ENCODE data around the gene FSIP1.

Gene FSIP1

GRCh38 chr15:39748276-39748675 lies 34.4 kb downstream of the FSIP1 start:
- Histone ChIP-seq H3K4me2 (ENCODE audit: low read length) (no peak overlapping the region), H3K27ac (ENCODE audit: low read depth, low read length) (no peak overlapping the region)

GRCh38 chr15:39747326-39747725 lies 35.3 kb downstream of the FSIP1 start:
- no peaks in the 10 kb centered on the region for H3K79me2 ChIP-seq (ENCODE audit: control insufficient read depth, low read length)
- H3K27me3 ChIP-seq (ENCODE audit: control insufficient read depth, low read length) = peaks cover 19% of the 10 kb centered on the region
- no peak overlapping the region for H3K27ac ChIP-seq (ENCODE audit: low read depth, low read length)
- H3K4me2 ChIP-seq (ENCODE audit: low read length) = no peak overlapping the region
- no peaks in the 10 kb centered on the region for H3F3A ChIP-seq (ENCODE audit: control insufficient read depth, insufficient read depth)
- no peaks in the 10 kb centered on the region for H4K20me1 ChIP-seq (ENCODE audit: control insufficient read depth, insufficient read depth, low read depth, low read length)
- TF ChIP-seq EZH2phosphoT487 (IDR thresholded peaks at IDR 0.05; ENCODE audit: borderline replicate concordance, low read length) (no peak), CTCF (IDR thresholded peaks at IDR 0.05; ENCODE audit: low read depth, low read length, poor library complexity, severe bottlenecking) (no peak)
- no peaks in the 10 kb centered on the region for H3K9me2 ChIP-seq (replicated peaks; ENCODE audit: control insufficient read depth, low read length)
- H3K4me3 ChIP-seq (ENCODE audit: low read length) = no peak overlapping the region
- H3K4me1 ChIP-seq (ENCODE audit: control insufficient read depth, low read length) = no peaks in the 10 kb centered on the region
- H3K36me3 ChIP-seq (ENCODE audit: control insufficient read depth, low read length) = no peaks in the 10 kb centered on the region
- no peaks in the 10 kb centered on the region for H3K9me3 ChIP-seq (ENCODE audit: control insufficient read depth, insufficient read depth, low read length)

More at GRCh38 chr15:39748276-39748675, 34.4 kb downstream of the FSIP1 start:
- Histone ChIP-seq H3K4me3 (ENCODE audit: low read length) (no peak overlapping the region), H3K79me2 (ENCODE audit: control insufficient read depth, low read length) (no peaks in the 10 kb centered on the region), H3K27me3 (ENCODE audit: control insufficient read depth, low read length) (peaks cover 19% of the 10 kb centered on the region), H3K9me2 (replicated peaks; ENCODE audit: control insufficient read depth, low read length) (no peaks in the 10 kb centered on the region), H3K9me3 (ENCODE audit: control insufficient read depth, insufficient read depth, low read length) (no peaks in the 10 kb centered on the region), H4K20me1 (ENCODE audit: control insufficient read depth, insufficient read depth, low read depth, low read length) (no peaks in the 10 kb centered on the region), H3K4me1 (ENCODE audit: control insufficient read depth, low read length) (no peaks in the 10 kb centered on the region), H3F3A (ENCODE audit: control insufficient read depth, insufficient read depth) (no peaks in the 10 kb centered on the region), H3K36me3 (ENCODE audit: control insufficient read depth, low read length) (no peaks in the 10 kb centered on the region)
- no peak for TF ChIP-seq CTCF (IDR thresholded peaks at IDR 0.05; ENCODE audit: low read depth, low read length, poor library complexity, severe bottlenecking)
- no peak for TF ChIP-seq EZH2phosphoT487 (IDR thresholded peaks at IDR 0.05; ENCODE audit: borderline replicate concordance, low read length)

- Histone ChIP-seq H3K9me3 (ENCODE audit: control insufficient read depth, insufficient read depth, low read length) (no peaks in the 10 kb centered on the region), H3K4me2 (ENCODE audit: low read length) (no peak overlapping the region), H3K27me3 (ENCODE audit: control insufficient read depth, low read length) (peaks cover 19% of the 10 kb centered on the region), H3F3A (ENCODE audit: control insufficient read depth, insufficient read depth) (no peaks in the 10 kb centered on the region), H3K9me2 (replicated peaks; ENCODE audit: control insufficient read depth, low read length) (no peaks in the 10 kb centered on the region), H3K4me1 (ENCODE audit: control insufficient read depth, low read length) (no peaks in the 10 kb centered on the region), H4K20me1 (ENCODE audit: control insufficient read depth, insufficient read depth, low read depth, low read length) (no peaks in the 10 kb centered on the region), H3K79me2 (ENCODE audit: control insufficient read depth, low read length) (no peaks in the 10 kb centered on the region), H3K27ac (ENCODE audit: low read depth, low read length) (no peak overlapping the region), H3K4me3 (ENCODE audit: low read length) (no peak overlapping the region), H3K36me3 (ENCODE audit: control insufficient read depth, low read length) (no peaks in the 10 kb centered on the region)
- TF ChIP-seq EZH2phosphoT487 (IDR thresholded peaks at IDR 0.05; ENCODE audit: borderline replicate concordance, low read length) = no peak
Observed at GRCh38 chr15:39746714-39747276, 35.8 kb downstream of the FSIP1 start.

GRCh38 chr15:39746176-39746575 lies 36.5 kb downstream of the FSIP1 start:
- H3K36me3 ChIP-seq (ENCODE audit: control insufficient read depth, low read length) = no peaks in the 10 kb centered on the region
- no peaks in the 10 kb centered on the region for H4K20me1 ChIP-seq (ENCODE audit: control insufficient read depth, insufficient read depth, low read depth, low read length)
- H3K4me1 ChIP-seq (ENCODE audit: control insufficient read depth, low read length) = no peaks in the 10 kb centered on the region
- no peaks in the 10 kb centered on the region for H3K9me2 ChIP-seq (replicated peaks; ENCODE audit: control insufficient read depth, low read length)
- H3K9me3 ChIP-seq (ENCODE audit: control insufficient read depth, insufficient read depth, low read length) = no peaks in the 10 kb centered on the region
- H3K79me2 ChIP-seq (ENCODE audit: control insufficient read depth, low read length) = no peaks in the 10 kb centered on the region
- TF ChIP-seq EZH2phosphoT487 (IDR thresholded peaks at IDR 0.05; ENCODE audit: borderline replicate concordance, low read length) (no peak), CTCF (IDR thresholded peaks at IDR 0.05; ENCODE audit: low read depth, low read length, poor library complexity, severe bottlenecking) (no peak)
- no peak overlapping the region for H3K4me2 ChIP-seq (ENCODE audit: low read length)
- no peak overlapping the region for H3K27ac ChIP-seq (ENCODE audit: low read depth, low read length)
- peaks cover 19% of the 10 kb centered on the region for H3K27me3 ChIP-seq (ENCODE audit: control insufficient read depth, low read length)
- H3F3A ChIP-seq (ENCODE audit: control insufficient read depth, insufficient read depth) = no peaks in the 10 kb centered on the region
- H3K4me3 ChIP-seq (ENCODE audit: low read length) = no peak overlapping the region

Measured in DOHH2 (cell line).